ENCODE measurements around the gene ZNF587.
"Not testable (repeated sequence)": the region's sequence is repeated elsewhere in the genome, so short reads cannot be mapped to it uniquely, and the experiment has no call there.

The ZNF587 gene

GRCh38 chr19:57862351-57862750 lies 12.7 kb downstream of the ZNF587 start:
- H3K27ac ChIP-seq (ENCODE audit: low read length); H3K27me3 ChIP-seq (ENCODE audit: insufficient read depth, low read length, poor library complexity); H3K4me3 ChIP-seq (ENCODE audit: low read depth in 1 of 2, low read length in 2 of 2); H2AFZ ChIP-seq (ENCODE audit: low read depth, low read length); H3K4me2 ChIP-seq (ENCODE audit: insufficient read depth, low read length); H3K4me1 ChIP-seq (ENCODE audit: insufficient read depth, low read length); DNase-seq; H4K20me1 ChIP-seq (ENCODE audit: insufficient read depth, low read length); H3K9ac ChIP-seq (ENCODE audit: low read depth, low read length); H3K9me3 ChIP-seq (ENCODE audit: insufficient read depth, low read length, severe bottlenecking); ATAC-seq (ENCODE audit: insufficient read depth, low read depth): not testable (repeated sequence)
- peaks cover 73% of the 10 kb centered on the region for H3K79me2 ChIP-seq (ENCODE audit: insufficient read depth, low read length)
- peaks cover 90% of the 10 kb centered on the region for H3K36me3 ChIP-seq (ENCODE audit: insufficient read depth, low read length)

DNA sequence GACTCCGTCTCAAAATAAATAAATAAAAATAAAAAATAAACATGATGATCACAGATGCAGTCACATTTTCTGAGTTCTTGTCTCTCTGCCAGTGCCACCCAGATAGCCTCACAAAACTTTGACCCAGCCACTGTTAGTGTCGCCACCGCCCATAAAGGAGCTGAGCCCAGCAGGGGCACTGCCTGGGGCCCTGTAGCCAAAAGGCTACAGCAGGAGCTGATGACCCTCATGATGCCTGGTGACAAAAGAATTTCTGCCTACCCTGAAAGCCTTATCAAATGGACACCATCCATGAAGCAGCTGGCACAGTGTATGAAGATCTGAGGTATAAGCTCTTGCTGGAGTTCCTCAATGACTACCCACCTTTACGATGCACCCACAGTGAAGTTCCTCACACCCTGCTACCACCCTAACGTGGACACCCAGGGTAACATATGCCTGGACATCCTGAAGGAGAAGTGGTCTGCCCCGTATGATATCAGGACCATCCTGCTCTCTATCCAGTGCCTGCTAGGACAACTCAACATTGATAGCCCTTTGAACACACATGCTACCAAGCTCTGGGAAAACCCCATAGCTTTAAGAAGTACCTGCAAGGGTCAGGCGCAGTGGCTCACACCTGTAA lies 18.3 kb downstream of the ZNF587 start:
- DNase-seq (no peak), ATAC-seq (ENCODE audit: insufficient read depth, low read depth) (peak; percentile 23; the same call in 1 of the 3 replicates)
- Histone ChIP-seq H3K4me3 (ENCODE audit: low read depth in 1 of 2, low read length in 2 of 2) (no peak overlapping the region), H2AFZ (ENCODE audit: low read depth, low read length) (no peak overlapping the region), H3K27ac (ENCODE audit: low read length) (no peak overlapping the region), H3K79me2 (ENCODE audit: insufficient read depth, low read length) (peaks cover 77% of the 10 kb centered on the region), H3K9ac (ENCODE audit: low read depth, low read length) (no peak overlapping the region), H3K4me1 (ENCODE audit: insufficient read depth, low read length) (no peaks in the 10 kb centered on the region), H3K9me3 (ENCODE audit: insufficient read depth, low read length, severe bottlenecking) (no peaks in the 10 kb centered on the region), H3K27me3 (ENCODE audit: insufficient read depth, low read length, poor library complexity) (no peaks in the 10 kb centered on the region), H3K36me3 (ENCODE audit: insufficient read depth, low read length) (peaks cover 77% of the 10 kb centered on the region), H3K4me2 (ENCODE audit: insufficient read depth, low read length) (no peak overlapping the region), H4K20me1 (ENCODE audit: insufficient read depth, low read length) (peaks cover 5% of the 10 kb centered on the region; the same call in 1 of the 2 replicates)
- TF ChIP-seq CTCF (IDR thresholded peaks at IDR 0.05; ENCODE audit: borderline replicate concordance, extremely low read depth, low read length, poor library complexity, severe bottlenecking) = no peak
- TF ChIP-seq EZH2 (IDR thresholded peaks at IDR 0.05; ENCODE audit: borderline replicate concordance, low read depth, low read length, severe bottlenecking) = no peak

GRCh38 chr19:57869655-57870054 lies 20.0 kb downstream of the ZNF587 start:
- not testable (repeated sequence) for H3K27ac ChIP-seq (ENCODE audit: low read length); H3K9me3 ChIP-seq (ENCODE audit: insufficient read depth, low read length, severe bottlenecking); H3K4me3 ChIP-seq (ENCODE audit: low read depth in 1 of 2, low read length in 2 of 2); H3K4me2 ChIP-seq (ENCODE audit: insufficient read depth, low read length); H3K27me3 ChIP-seq (ENCODE audit: insufficient read depth, low read length, poor library complexity); H4K20me1 ChIP-seq (ENCODE audit: insufficient read depth, low read length); H3K9ac ChIP-seq (ENCODE audit: low read depth, low read length); ATAC-seq (ENCODE audit: insufficient read depth, low read depth); H3K4me1 ChIP-seq (ENCODE audit: insufficient read depth, low read length); DNase-seq; H2AFZ ChIP-seq (ENCODE audit: low read depth, low read length)
- peaks cover 77% of the 10 kb centered on the region for H3K79me2 ChIP-seq (ENCODE audit: insufficient read depth, low read length)
- peaks cover 80% of the 10 kb centered on the region for H3K36me3 ChIP-seq (ENCODE audit: insufficient read depth, low read length)

DNA sequence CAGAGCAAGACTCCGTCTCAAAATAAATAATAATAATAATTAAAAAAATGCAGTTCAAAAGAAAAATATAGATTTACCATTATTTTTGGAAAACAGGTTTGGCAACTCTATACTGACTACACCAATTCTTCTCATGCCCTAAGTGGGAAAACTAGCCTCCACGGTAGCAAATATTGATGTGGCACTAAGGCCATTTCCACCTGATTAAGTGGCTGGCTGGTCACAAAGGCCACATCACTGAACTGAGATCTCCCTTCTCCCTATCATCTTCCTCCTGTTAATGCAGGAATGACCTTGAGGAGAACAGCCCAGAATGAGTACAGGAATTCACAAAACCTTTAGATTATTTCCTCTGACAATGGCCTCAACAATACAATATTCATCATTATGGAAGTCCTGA lies 20.6 kb downstream of the ZNF587 start:
- TF ChIP-seq EZH2 (IDR thresholded peaks at IDR 0.05; ENCODE audit: borderline replicate concordance, low read depth, low read length, severe bottlenecking) (no peak), CTCF (IDR thresholded peaks at IDR 0.05; ENCODE audit: borderline replicate concordance, extremely low read depth, low read length, poor library complexity, severe bottlenecking) (no peak)
- Histone ChIP-seq H3K4me2 (ENCODE audit: insufficient read depth, low read length) (no peak overlapping the region), H3K9ac (ENCODE audit: low read depth, low read length) (no peak overlapping the region), H3K79me2 (ENCODE audit: insufficient read depth, low read length) (peaks cover 73% of the 10 kb centered on the region), H4K20me1 (ENCODE audit: insufficient read depth, low read length) (peaks cover 5% of the 10 kb centered on the region; the same call in 1 of the 2 replicates), H2AFZ (ENCODE audit: low read depth, low read length) (no peak overlapping the region), H3K27me3 (ENCODE audit: insufficient read depth, low read length, poor library complexity) (no peaks in the 10 kb centered on the region), H3K4me1 (ENCODE audit: insufficient read depth, low read length) (no peaks in the 10 kb centered on the region), H3K4me3 (ENCODE audit: low read depth in 1 of 2, low read length in 2 of 2) (no peak overlapping the region), H3K9me3 (ENCODE audit: insufficient read depth, low read length, severe bottlenecking) (peaks cover 2% of the 10 kb centered on the region), H3K36me3 (ENCODE audit: insufficient read depth, low read length) (peaks cover 77% of the 10 kb centered on the region), H3K27ac (ENCODE audit: low read length) (no peak overlapping the region)
- no peak for ATAC-seq (ENCODE audit: insufficient read depth, low read depth)
- no peak for DNase-seq
